Astrocyte (in vitro differentiated cells and primary cell): Measurements from ENCODE around the gene FOSL2. TPM values are rescaled to one million over a fixed set of nuclear protein-coding genes. Genes with fewer than 3 reads are reported as not detected.

Source experiments
- DNase-seq: peaks from one replicate; pipeline ENCODE4 v3.0.0-alpha.2; 2010; ENCODE audit warnings: low read depth
- FAIRE-seq: peaks from 2 replicates; lab custom pipeline; 2011; peaks lifted over from hg19 to GRCh38; lab: Jason Lieb, UNC
- H2AFZ ChIP-seq: 2 replicates; pipeline ENCODE4 v1.6.0; 2012; ENCODE audit warnings: low read depth, low read length, inconsistent platforms
- H3K27ac ChIP-seq: 2 replicates; pipeline ENCODE4 v1.5.1; 2011; ENCODE audit warnings: low read depth, low read length, inconsistent platforms
- H3K27me3 ChIP-seq: 2 replicates; pipeline ENCODE4 v1.6.0; 2011; ENCODE audit warnings: low read length, inconsistent platforms; ENCODE audit not compliant: insufficient read depth
- H3K36me3 ChIP-seq: 2 replicates; pipeline ENCODE4 v1.5.1; 2011; ENCODE audit warnings: low read length, inconsistent platforms; ENCODE audit not compliant: insufficient read depth
- H3K4me1 ChIP-seq: 2 replicates; pipeline ENCODE4 v1.5.1; 2011; ENCODE audit warnings: low read length, inconsistent platforms; ENCODE audit not compliant: insufficient read depth
- H3K4me2 ChIP-seq: 2 replicates; pipeline ENCODE4 v1.6.0; 2012; ENCODE audit warnings: low read length, inconsistent platforms
- H3K4me3 ChIP-seq: 2 replicates; pipeline ENCODE4 v1.5.1; 2011; ENCODE audit warnings: low read depth, mild to moderate bottlenecking, low read length, inconsistent platforms; ENCODE audit not compliant: insufficient read depth
- H3K79me2 ChIP-seq: 2 replicates; pipeline ENCODE4 v1.6.0; 2012; ENCODE audit warnings: mild to moderate bottlenecking, low read length, inconsistent platforms; ENCODE audit not compliant: insufficient read depth
- H3K9ac ChIP-seq: 2 replicates; pipeline ENCODE4 v1.6.0; 2012; ENCODE audit warnings: mild to moderate bottlenecking, low read length, inconsistent platforms
- H3K9me3 ChIP-seq: 2 replicates; pipeline ENCODE4 v1.5.1; 2012; ENCODE audit warnings: low read depth, mild to moderate bottlenecking, low read length, inconsistent platforms; ENCODE audit not compliant: insufficient read depth
- H4K20me1 ChIP-seq: 2 replicates; pipeline ENCODE4 v1.6.0; 2012; ENCODE audit warnings: low read length, inconsistent platforms; ENCODE audit not compliant: insufficient read depth
- H3K27ac Mint-ChIP-seq: one replicate; pipeline ENCODE4 v1.8.0; 2021; ENCODE audit warnings: mild to moderate bottlenecking, mixed read lengths; ENCODE audit not compliant: unreplicated experiment
- H3K27me3 Mint-ChIP-seq: one replicate; pipeline ENCODE4 v1.8.0; 2021; ENCODE audit warnings: low read depth, mixed read lengths; ENCODE audit not compliant: unreplicated experiment
- H3K36me3 Mint-ChIP-seq: one replicate; pipeline ENCODE4 v1.8.0; 2021; ENCODE audit warnings: low read depth, mixed read lengths; ENCODE audit not compliant: unreplicated experiment
- H3K4me1 Mint-ChIP-seq: one replicate; pipeline ENCODE4 v1.8.0; 2021; ENCODE audit warnings: low read depth, mixed read lengths; ENCODE audit not compliant: unreplicated experiment
- H3K4me3 Mint-ChIP-seq: one replicate; pipeline ENCODE4 v1.8.0; 2021; ENCODE audit warnings: mild to moderate bottlenecking, moderate library complexity, mixed read lengths; ENCODE audit not compliant: unreplicated experiment
- H3K9me3 Mint-ChIP-seq: one replicate; pipeline ENCODE4 v1.8.0; 2021; ENCODE audit warnings: mild to moderate bottlenecking, mixed read lengths; ENCODE audit not compliant: unreplicated experiment
- EZH2 ChIP-seq: IDR thresholded peaks from 2 replicates; pipeline ENCODE4 v1.6.1; 2012; ENCODE audit warnings: mild to moderate bottlenecking, low read length, inconsistent platforms; ENCODE audit not compliant: insufficient read depth
- total RNA-seq: library from RNA; stranded (reverse); gene quantifications from 2 replicates; pipeline ENCODE4 v1.2.1, GENCODE V29; 2021
- TF ChIP-seq, protein P1 (sequence below): IDR thresholded peaks from 2 replicates; pipeline ENCODE4 v1.5.1; 2011; ENCODE audit warnings: low read depth, mild to moderate bottlenecking, inconsistent platforms, low read length, moderate library complexity; ENCODE audit not compliant: insufficient read depth

FOSL2 gene
- total RNA-seq, 1 donor from 2014 or later, result 158 TPM

GRCh38 chr2:28462122-28462521 lies 69.5 kb downstream of the FOSL2 start:
- no peaks in the 10 kb centered on the region for H3K79me2 ChIP-seq
- Mint-ChIP-seq H3K9me3 (peaks cover 5% of the 10 kb centered on the region), H3K27ac (no peak overlapping the region), H3K4me3 (no peak overlapping the region), H3K36me3 (peaks cover 2% of the 10 kb centered on the region), H3K4me1 (peaks cover 6% of the 10 kb centered on the region), H3K27me3 (no peaks in the 10 kb centered on the region)
- H3K27ac ChIP-seq, result no peak overlapping the region
- no peak overlapping the region for H3K4me3 ChIP-seq
- TF ChIP-seq, protein P1, sequence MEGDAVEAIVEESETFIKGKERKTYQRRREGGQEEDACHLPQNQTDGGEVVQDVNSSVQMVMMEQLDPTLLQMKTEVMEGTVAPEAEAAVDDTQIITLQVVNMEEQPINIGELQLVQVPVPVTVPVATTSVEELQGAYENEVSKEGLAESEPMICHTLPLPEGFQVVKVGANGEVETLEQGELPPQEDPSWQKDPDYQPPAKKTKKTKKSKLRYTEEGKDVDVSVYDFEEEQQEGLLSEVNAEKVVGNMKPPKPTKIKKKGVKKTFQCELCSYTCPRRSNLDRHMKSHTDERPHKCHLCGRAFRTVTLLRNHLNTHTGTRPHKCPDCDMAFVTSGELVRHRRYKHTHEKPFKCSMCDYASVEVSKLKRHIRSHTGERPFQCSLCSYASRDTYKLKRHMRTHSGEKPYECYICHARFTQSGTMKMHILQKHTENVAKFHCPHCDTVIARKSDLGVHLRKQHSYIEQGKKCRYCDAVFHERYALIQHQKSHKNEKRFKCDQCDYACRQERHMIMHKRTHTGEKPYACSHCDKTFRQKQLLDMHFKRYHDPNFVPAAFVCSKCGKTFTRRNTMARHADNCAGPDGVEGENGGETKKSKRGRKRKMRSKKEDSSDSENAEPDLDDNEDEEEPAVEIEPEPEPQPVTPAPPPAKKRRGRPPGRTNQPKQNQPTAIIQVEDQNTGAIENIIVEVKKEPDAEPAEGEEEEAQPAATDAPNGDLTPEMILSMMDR, result no peak
- TF ChIP-seq EZH2, result no peak
- no peaks in the 10 kb centered on the region for H3K27me3 ChIP-seq
- no peak for DNase-seq
- no peak overlapping the region for H3K4me2 ChIP-seq
- H3K36me3 ChIP-seq, result no peaks in the 10 kb centered on the region
- H3K9ac ChIP-seq, result no peak overlapping the region
- H4K20me1 ChIP-seq, result no peaks in the 10 kb centered on the region
- H2AFZ ChIP-seq, result no peak overlapping the region
- FAIRE-seq, result no peak
- no peaks in the 10 kb centered on the region for H3K9me3 ChIP-seq
- no peaks in the 10 kb centered on the region for H3K4me1 ChIP-seq

GRCh38 chr2:28463211-28463816 lies 70.7 kb downstream of the FOSL2 start:
- H3K4me1 ChIP-seq, result no peaks in the 10 kb centered on the region
- no peaks in the 10 kb centered on the region for H3K9me3 ChIP-seq
- no peak for DNase-seq
- Mint-ChIP-seq H3K9me3 (peaks cover 5% of the 10 kb centered on the region), H3K27me3 (peaks cover 1% of the 10 kb centered on the region), H3K4me1 (peaks cover 6% of the 10 kb centered on the region), H3K27ac (no peak overlapping the region), H3K4me3 (no peak overlapping the region), H3K36me3 (peaks cover 3% of the 10 kb centered on the region)
- H3K27me3 ChIP-seq, result no peaks in the 10 kb centered on the region
- H3K27ac ChIP-seq, result no peak overlapping the region
- TF ChIP-seq EZH2, result no peak
- TF ChIP-seq, protein P1, result no peak
- no peak overlapping the region for H3K9ac ChIP-seq
- no peak overlapping the region for H3K4me3 ChIP-seq
- no peak overlapping the region for H2AFZ ChIP-seq
- H3K79me2 ChIP-seq, result no peaks in the 10 kb centered on the region
- no peak overlapping the region for H3K4me2 ChIP-seq
- H3K36me3 ChIP-seq, result no peaks in the 10 kb centered on the region
- H4K20me1 ChIP-seq, result no peaks in the 10 kb centered on the region
- FAIRE-seq, result no peak

GRCh38 chr2:28463893-28464292 lies 71.2 kb downstream of the FOSL2 start:
- H3K27me3 Mint-ChIP-seq, result peaks cover 5% of the 10 kb centered on the region
- H3K9me3 Mint-ChIP-seq, result peaks cover 5% of the 10 kb centered on the region
- no peak overlapping the region for H3K27ac ChIP-seq

More at GRCh38 chr2:28463893-28464292, 71.2 kb downstream of the FOSL2 start:
- no peaks in the 10 kb centered on the region for H3K4me1 ChIP-seq
- H3K4me3 Mint-ChIP-seq, result no peak overlapping the region
- H4K20me1 ChIP-seq, result no peaks in the 10 kb centered on the region
- H3K36me3 Mint-ChIP-seq, result peaks cover 3% of the 10 kb centered on the region
- peaks cover 6% of the 10 kb centered on the region for H3K4me1 Mint-ChIP-seq
- no peak overlapping the region for H3K9ac ChIP-seq
- H3K27ac Mint-ChIP-seq, result no peak overlapping the region
- H3K36me3 ChIP-seq, result no peaks in the 10 kb centered on the region
- TF ChIP-seq EZH2, result no peak
- TF ChIP-seq, protein P1, result no peak
- H2AFZ ChIP-seq, result no peak overlapping the region
- DNase-seq (peak; percentile 34), FAIRE-seq (no peak)
- H3K4me2 ChIP-seq, result no peak overlapping the region
- no peak overlapping the region for H3K4me3 ChIP-seq
- no peaks in the 10 kb centered on the region for H3K79me2 ChIP-seq
- H3K9me3 ChIP-seq, result no peaks in the 10 kb centered on the region
- H3K27me3 ChIP-seq, result no peaks in the 10 kb centered on the region
